ENCODE measurements around the gene UGT1A7.

UGT1A7 gene

GRCh38 chr2:233801357-233802131 lies 119.8 kb downstream of the UGT1A7 start:
- no peak for DNase-seq

- no peak for DNase-seq
Observed at GRCh38 chr2:233802132-233802815, 120.6 kb downstream of the UGT1A7 start.

- DNase-seq, result no peak
Observed at GRCh38 chr2:233803292-233803911, 121.7 kb downstream of the UGT1A7 start.

GRCh38 chr2:233803994-233804393 lies 122.3 kb downstream of the UGT1A7 start:
- DNase-seq, result no peak

GRCh38 chr2:233807215-233807865 lies 125.6 kb downstream of the UGT1A7 start:
- no peak for DNase-seq

GRCh38 chr2:233807966-233808935 lies 126.5 kb downstream of the UGT1A7 start:
- no peak for DNase-seq

- DNase-seq, result no peak
Observed at GRCh38 chr2:233810385-233810784, 128.7 kb downstream of the UGT1A7 start.

GRCh38 chr2:233811087-233811486 lies 129.4 kb downstream of the UGT1A7 start:
- DNase-seq, result no peak

GRCh38 chr2:233811732-233812131 lies 130.0 kb downstream of the UGT1A7 start:
- no peak for DNase-seq

- DNase-seq, result no peak
Observed at GRCh38 chr2:233813236-233814055, 131.7 kb downstream of the UGT1A7 start.

- no peak for DNase-seq
Observed at GRCh38 chr2:233814056-233814835, 132.5 kb downstream of the UGT1A7 start.

GRCh38 chr2:233815861-233816260 lies 134.2 kb downstream of the UGT1A7 start:
- DNase-seq, result no peak

GRCh38 chr2:233816334-233816733 lies 134.6 kb downstream of the UGT1A7 start:
- DNase-seq, result no peak

GRCh38 chr2:233816771-233817170 lies 135.1 kb downstream of the UGT1A7 start:
- no peak for DNase-seq

- DNase-seq, result no peak
Observed at GRCh38 chr2:233817361-233817911, 135.7 kb downstream of the UGT1A7 start.

GRCh38 chr2:233817995-233818638 lies 136.4 kb downstream of the UGT1A7 start:
- DNase-seq, result no peak

GRCh38 chr2:233818639-233819621 lies 137.2 kb downstream of the UGT1A7 start:
- DNase-seq, result no peak

All from stimulated activated CD4-positive, alpha-beta T cell treated with anti-CD3 and anti-CD28 coated beads, Interleukin-2, amount 100 ng/mL, for 48 hours (primary cell).